ENCODE measurements around the gene KPNA6. TPM values are rescaled to one million over a fixed set of nuclear protein-coding genes. Genes with fewer than 3 reads are reported as not detected.
A peak's percentile ranks its signal among the peaks of the same experiment; 100 is the strongest.

The KPNA6 gene
- total and polyA plus RNA-seq, 2 of the 13 experiments (the other 11 are each of a cell fraction or from before 2014, with no cell fraction given) = 22.0 to 47.5 TPM

- TF ChIP-seq, protein P1, sequence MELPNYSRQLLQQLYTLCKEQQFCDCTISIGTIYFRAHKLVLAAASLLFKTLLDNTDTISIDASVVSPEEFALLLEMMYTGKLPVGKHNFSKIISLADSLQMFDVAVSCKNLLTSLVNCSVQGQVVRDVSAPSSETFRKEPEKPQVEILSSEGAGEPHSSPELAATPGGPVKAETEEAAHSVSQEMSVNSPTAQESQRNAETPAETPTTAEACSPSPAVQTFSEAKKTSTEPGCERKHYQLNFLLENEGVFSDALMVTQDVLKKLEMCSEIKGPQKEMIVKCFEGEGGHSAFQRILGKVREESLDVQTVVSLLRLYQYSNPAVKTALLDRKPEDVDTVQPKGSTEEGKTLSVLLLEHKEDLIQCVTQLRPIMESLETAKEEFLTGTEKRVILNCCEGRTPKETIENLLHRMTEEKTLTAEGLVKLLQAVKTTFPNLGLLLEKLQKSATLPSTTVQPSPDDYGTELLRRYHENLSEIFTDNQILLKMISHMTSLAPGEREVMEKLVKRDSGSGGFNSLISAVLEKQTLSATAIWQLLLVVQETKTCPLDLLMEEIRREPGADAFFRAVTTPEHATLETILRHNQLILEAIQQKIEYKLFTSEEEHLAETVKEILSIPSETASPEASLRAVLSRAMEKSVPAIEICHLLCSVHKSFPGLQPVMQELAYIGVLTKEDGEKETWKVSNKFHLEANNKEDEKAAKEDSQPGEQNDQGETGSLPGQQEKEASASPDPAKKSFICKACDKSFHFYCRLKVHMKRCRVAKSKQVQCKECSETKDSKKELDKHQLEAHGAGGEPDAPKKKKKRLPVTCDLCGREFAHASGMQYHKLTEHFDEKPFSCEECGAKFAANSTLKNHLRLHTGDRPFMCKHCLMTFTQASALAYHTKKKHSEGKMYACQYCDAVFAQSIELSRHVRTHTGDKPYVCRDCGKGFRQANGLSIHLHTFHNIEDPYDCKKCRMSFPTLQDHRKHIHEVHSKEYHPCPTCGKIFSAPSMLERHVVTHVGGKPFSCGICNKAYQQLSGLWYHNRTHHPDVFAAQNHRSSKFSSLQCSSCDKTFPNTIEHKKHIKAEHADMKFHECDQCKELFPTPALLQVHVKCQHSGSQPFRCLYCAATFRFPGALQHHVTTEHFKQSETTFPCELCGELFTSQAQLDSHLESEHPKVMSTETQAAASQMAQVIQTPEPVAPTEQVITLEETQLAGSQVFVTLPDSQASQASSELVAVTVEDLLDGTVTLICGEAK (IDR thresholded peaks at IDR 0.05) = no peak
- TF ChIP-seq, protein P1 (CRISPR knock-in tag; IDR thresholded peaks at IDR 0.05) = 0 out of 2 replicates have a peak, but pooled peaks have one; percentile 44
- TF ChIP-seq E2F1 (CRISPR knock-in tag; IDR thresholded peaks at IDR 0.05) (peak; percentile 92), ATF2 (CRISPR knock-in tag; IDR thresholded peaks at IDR 0.05) (0 out of 2 replicates have a peak, but pooled peaks have one; percentile 23), HOXA9 (CRISPR knock-in tag; IDR thresholded peaks at IDR 0.05; ENCODE audit: borderline replicate concordance) (no peak), ATM (IDR thresholded peaks at IDR 0.05; ENCODE audit: borderline replicate concordance) (no peak), ZNF816 (CRISPR knock-in tag; IDR thresholded peaks at IDR 0.05; ENCODE audit: borderline replicate concordance) (0 out of 2 replicates have a peak, but pooled peaks have one; percentile 73)
- TF ChIP-seq, protein P2, sequence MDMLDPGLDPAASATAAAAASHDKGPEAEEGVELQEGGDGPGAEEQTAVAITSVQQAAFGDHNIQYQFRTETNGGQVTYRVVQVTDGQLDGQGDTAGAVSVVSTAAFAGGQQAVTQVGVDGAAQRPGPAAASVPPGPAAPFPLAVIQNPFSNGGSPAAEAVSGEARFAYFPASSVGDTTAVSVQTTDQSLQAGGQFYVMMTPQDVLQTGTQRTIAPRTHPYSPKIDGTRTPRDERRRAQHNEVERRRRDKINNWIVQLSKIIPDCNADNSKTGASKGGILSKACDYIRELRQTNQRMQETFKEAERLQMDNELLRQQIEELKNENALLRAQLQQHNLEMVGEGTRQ (IDR thresholded peaks at IDR 0.05; ENCODE audit: low read depth, low read length) = no peak
- TF ChIP-seq, protein P2 (CRISPR knock-in tag; IDR thresholded peaks at IDR 0.05; ENCODE audit: borderline replicate concordance) = no peak
- TF ChIP-seq, protein P3, sequence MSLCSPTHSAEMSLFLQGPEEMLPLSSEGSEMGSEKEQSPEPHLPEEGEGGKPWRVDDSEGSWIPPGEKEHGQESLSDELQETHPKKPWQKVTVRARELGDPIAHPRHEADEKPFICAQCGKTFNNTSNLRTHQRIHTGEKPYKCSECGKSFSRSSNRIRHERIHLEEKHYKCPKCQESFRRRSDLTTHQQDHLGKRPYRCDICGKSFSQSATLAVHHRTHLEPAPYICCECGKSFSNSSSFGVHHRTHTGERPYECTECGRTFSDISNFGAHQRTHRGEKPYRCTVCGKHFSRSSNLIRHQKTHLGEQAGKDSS (CRISPR knock-in tag; IDR thresholded peaks at IDR 0.05; ENCODE audit: borderline replicate concordance, low read depth) = peak; percentile 50; the same call in 1 of the 2 replicates
Measured at GRCh38 chr1:32072622-32073298, 35.1 kb upstream of the KPNA6 start, which contains the start of gene TMEM39B (continued).
